K562 (cell line): ENCODE data around the gene PTCH1. TPM values are rescaled to one million over a fixed set of nuclear protein-coding genes. Genes with fewer than 3 reads are reported as not detected.

ENCODE experiments used
- ATAC-seq: fragments of 200-7000 bp; cut with Tn5 transposase; 3 replicates; pipeline ENCODE4 v1.9.1; 2020; ENCODE audit warnings: moderate library complexity
- BruUV-seq: library from RNA; stranded (reverse); fragments of 400-500 nt; replicated peaks from 2 replicates; lab custom pipeline; 2021; lab: Mats Ljungman, UMichigan
- CTCF ChIA-PET: fragments of 300-600 bp; formaldehyde crosslinking; extraction: SDS; loops from one replicate; lab custom pipeline; 2021; ENCODE audit warnings: low intra/inter-chr PET ratio; lab: Yijun Ruan, JAX
- POLR2A ChIA-PET: fragments of 300-600, 350-650 bp; sonication (Branson Sonifier 250); formaldehyde crosslinking; extraction: SDS; loops from one replicate; lab custom pipeline; 2021; ENCODE audit warnings: antibody characterized with exemption, inconsistent platforms; lab: Yijun Ruan, JAX
- DNase-seq, 4 experiments: peaks; one replicate each; pipeline versions ENCODE4 v3.0.0 to v3.0.0-alpha.2; 2011 to 2018; ENCODE audit warnings: low spot score in 3 of 4, mixed read lengths in 3 of 4; ENCODE audit errors: extremely low read depth in 1 of 4
- FAIRE-seq: peaks from 2 replicates; lab custom pipeline; 2011; peaks lifted over from hg19 to GRCh38; lab: Jason Lieb, UNC
- H2AFZ ChIP-seq: 2 replicates; pipeline ENCODE4 v1.6.0; 2011; ENCODE audit warnings: low read depth, low read length, control low read depth, inconsistent platforms
- H3K27ac ChIP-seq: fragments of 200-600 bp; 3 replicates; pipeline ENCODE4 v1.8.0; 2011; ENCODE audit warnings: low read depth, mild to moderate bottlenecking, control low read depth, inconsistent platforms, low read length, moderate library complexity, mixed read lengths; ENCODE audit errors: extremely low read depth
- H3K27me3 ChIP-seq, 2 experiments: fragments of 300-600 bp in 1 of 2; 2 replicates in 1 of 2; 3 replicates in 1 of 2; pipeline versions ENCODE4 v1.6.0 to v1.8.0; 2011; ENCODE audit warnings: inconsistent platforms in 2 of 2, low read length in 2 of 2, mild to moderate bottlenecking in 1 of 2, mixed read lengths in 1 of 2, moderate library complexity in 1 of 2; ENCODE audit not compliant: control insufficient read depth in 2 of 2, insufficient read depth in 2 of 2
- H3K36me3 ChIP-seq: fragments of 300-600 bp; 3 replicates; pipeline ENCODE4 v1.8.0; 2011; ENCODE audit warnings: mild to moderate bottlenecking, low read length, inconsistent platforms; ENCODE audit not compliant: control insufficient read depth, insufficient read depth
- H3K4me1 ChIP-seq, 2 experiments: fragments of 200-600 bp in 1 of 2; replicated peaks in 1 of 2; 2 replicates in 1 of 2; 3 replicates in 1 of 2; pipeline versions ENCODE4 v1.5.1 to v1.8.0; 2011; ENCODE audit warnings: inconsistent platforms in 2 of 2, low read length in 2 of 2, mild to moderate bottlenecking in 1 of 2, mixed read lengths in 1 of 2, moderate library complexity in 1 of 2; ENCODE audit not compliant: control insufficient read depth in 2 of 2, insufficient read depth in 2 of 2
- H3K4me2 ChIP-seq: 2 replicates; pipeline ENCODE4 v1.6.1; 2011; ENCODE audit warnings: low read length, control low read depth, inconsistent platforms, mixed read lengths; ENCODE audit not compliant: insufficient read depth
- H3K4me3 ChIP-seq: fragments of 200-600 bp; sonication (generic), shearing (Covaris generic); 2 replicates; pipeline ENCODE4 v1.5.1; 2016; ENCODE audit warnings: control low read depth, inconsistent platforms
- H3K79me2 ChIP-seq: fragments of 200-600 bp; 3 replicates; pipeline ENCODE4 v1.8.0; 2011; ENCODE audit warnings: low read length, inconsistent platforms; ENCODE audit not compliant: control insufficient read depth, insufficient read depth
- H3K9ac ChIP-seq, 2 experiments: 2 replicates each; pipeline versions ENCODE4 v1.6.0 to v1.6.1; 2011; ENCODE audit warnings: low read depth in 2 of 2, low read length in 2 of 2, control low read depth in 1 of 2, inconsistent platforms in 1 of 2, mild to moderate bottlenecking in 1 of 2, mixed read lengths in 1 of 2; ENCODE audit not compliant: insufficient read depth in 1 of 2
- H3K9me1 ChIP-seq: one replicate; pipeline ENCODE4 v1.6.0; 2011; ENCODE audit warnings: inconsistent platforms, mild to moderate bottlenecking, low read length, moderate library complexity; ENCODE audit not compliant: control insufficient read depth, insufficient read depth
- H3K9me3 ChIP-seq: replicated peaks from 2 replicates; pipeline ENCODE4 v1.5.1; 2011; ENCODE audit warnings: low read depth, low read length, inconsistent platforms; ENCODE audit not compliant: control insufficient read depth, insufficient read depth
- H4K20me1 ChIP-seq: replicated peaks from 2 replicates; pipeline ENCODE4 v1.6.1; 2011; ENCODE audit warnings: low read length, inconsistent platforms, mixed read lengths; ENCODE audit not compliant: control insufficient read depth, insufficient read depth
- CLOCK ChIP-seq: fragments of 250-450 bp; sonication (Bioruptor Pico); IDR thresholded peaks from 2 replicates; pipeline ENCODE4 v1.4.0; 2020; ENCODE audit warnings: mild to moderate bottlenecking, moderate library complexity, borderline replicate concordance
- DPF2 ChIP-seq: fragments of 450-650 bp; IDR thresholded peaks from 2 replicates; pipeline ENCODE4 v1.6.1; 2016
- HOXB6 ChIP-seq: fragments of 250-450 bp; sonication (Bioruptor Pico); IDR thresholded peaks from 2 replicates; pipeline ENCODE4 v1.5.1; 2022; ENCODE audit warnings: mild to moderate bottlenecking, borderline replicate concordance
- ILK ChIP-seq: fragments of 450-650 bp; IDR thresholded peaks from 2 replicates; pipeline ENCODE4 v1.6.1; 2016; ENCODE audit warnings: missing genetic modification characterization, low read depth, mild to moderate bottlenecking, missing compliant biosample characterization, moderate library complexity, borderline replicate concordance
- KAT8 ChIP-seq: fragments of 450-650 bp; IDR thresholded peaks from 2 replicates; pipeline ENCODE4 v1.6.1; 2016; ENCODE audit warnings: low read depth, mild to moderate bottlenecking
- MEIS2 ChIP-seq: fragments of 450-650 bp; IDR thresholded peaks from 2 replicates; pipeline ENCODE4 v1.6.1; 2014; ENCODE audit warnings: mild to moderate bottlenecking; ENCODE audit not compliant: partially characterized antibody
- POLR2G ChIP-seq: fragments of 200-400 bp; formaldehyde crosslinking; IDR thresholded peaks from 2 replicates; pipeline ENCODE4 v1.6.1; 2017; ENCODE audit warnings: low read depth, mild to moderate bottlenecking, antibody characterized with exemption, low read length, moderate library complexity
- RFX5 ChIP-seq: IDR thresholded peaks from 2 replicates; pipeline ENCODE4 v1.6.1; 2011; ENCODE audit warnings: low read depth, mild to moderate bottlenecking, improper control_type of control experiment, low read length
- SETDB1 ChIP-seq: IDR thresholded peaks from one replicate; pipeline ENCODE4 v1.6.1; 2012; ENCODE audit warnings: low read length, control low read depth, inconsistent platforms
- TAL1 ChIP-seq: fragments of 450-650 bp; IDR thresholded peaks from 2 replicates; pipeline ENCODE4 v1.6.1; 2016; ENCODE audit warnings: mild to moderate bottlenecking
- ZNF77 ChIP-seq: fragments of 250-450 bp; sonication (Bioruptor Pico); IDR thresholded peaks from 2 replicates; pipeline ENCODE4 v1.5.0; 2020
- WGBS: fragments of 100-300 bp; shearing (Covaris generic); methylation state at CpG from one replicate; pipeline ENCODE4 v1.1.6; 2016; ENCODE audit warnings: low coverage, mixed read lengths; ENCODE audit not compliant: insufficient coverage; ENCODE audit errors: missing lambda C conversion rate; 5-methylcytosine and 5-hydroxymethylcytosine counted together
- in situ Hi-C: fragments of 300-500 bp; cut with MboI; formaldehyde crosslinking; loops from 4 replicates; pipeline ENCODE4 v1.15.0; 2018; ENCODE audit warnings: inconsistent platforms, mixed read lengths
- intact Hi-C: fragments of 100-400 bp; cut with micrococcal nuclease; formaldehyde crosslinking; loops from 2 replicates; pipeline ENCODE4 v1.14.2; 2022
- polyA plus RNA-seq, 8 experiments: library from polyadenylated mRNA; depleted of rRNA in 4 of 8; stranded (reverse) in 5 of 8; unstranded in 3 of 8; fragments of >200 nt; fragmentation: Nextera tagmentation in 2 of 8; fragmentation: Illumina TruSeq in 1 of 8; extraction: Ambion mirVana in 2 of 8; extraction: Trizol in 1 of 8; gene quantifications; 2 replicates each; pipeline versions ENCODE4 v1.2.1 to v1.2.3, GENCODE V29; 2011 to 2014; ENCODE audit warnings: inconsistent platforms in 1 of 8, missing spikeins in 1 of 8
- total RNA-seq, 7 experiments: library from RNA; depleted of rRNA in 6 of 7; stranded (reverse); fragments of >200 nt in 6 of 7; fragmentation: Illumina TruSeq in 2 of 7; extraction: Trizol in 2 of 7; gene quantifications; 2 replicates each; pipeline versions ENCODE4 v1.2.1 to v1.2.3, GENCODE V29; 2011 to 2021; ENCODE audit warnings: low replicate concordance in 1 of 7

Gene PTCH1
- total and polyA plus RNA-seq, 9 of the 15 experiments (the other 6 are each of a cell fraction or from before 2014, with no cell fraction given), result 0.70 to 9.9 (median 3.8) TPM

GRCh38 chr9:95468791-95469190, 48.0 kb downstream of the PTCH1 start (continued):
- TF ChIP-seq CLOCK (CRISPR knock-in tag), result no peak
- TF ChIP-seq DPF2, result no peak

GRCh38 chr9:95465115-95465514, 51.7 kb downstream of the PTCH1 start:
- Histone ChIP-seq H3K27me3 (no peaks in the 10 kb centered on the region), H3K79me2 (no peaks in the 10 kb centered on the region)
- POLR2A ChIA-PET, result no interaction called here

More at GRCh38 chr9:95465115-95465514, 51.7 kb downstream of the PTCH1 start:
- in situ Hi-C loops, result no loop called here
- H3K36me3 ChIP-seq, result peaks cover 60% of the 10 kb centered on the region
- no TSS peak for BruUV-seq
- intact Hi-C loops, result no loop called here
- DNase-seq (no peak), FAIRE-seq (no peak), ATAC-seq (no peak)
- peaks cover 3% of the 10 kb centered on the region; the same call in 1 of the 2 replicates for H3K9me3 ChIP-seq
- no peaks in the 10 kb centered on the region for H4K20me1 ChIP-seq
- no peak for TF ChIP-seq SETDB1
- TF ChIP-seq TAL1, result no peak
- no peak for TF ChIP-seq POLR2G
- TF ChIP-seq MEIS2, result no peak
- TF ChIP-seq ILK (tag), result no peak
- no peak for TF ChIP-seq RFX5
- no peak for TF ChIP-seq HOXB6 (CRISPR knock-in tag)
- TF ChIP-seq KAT8, result no peak
- TF ChIP-seq ZNF77 (CRISPR knock-in tag), result no peak
- peaks cover 29 to 35% of the 10 kb centered on the region in 2 experiments for H3K4me1 ChIP-seq
- CTCF ChIA-PET, result no interaction called here
- H3K4me3 ChIP-seq, result no peak overlapping the region
- H3K4me2 ChIP-seq, result no peak overlapping the region
- no peak overlapping the region for H3K9ac ChIP-seq
- 77% methylated on average over 4 of the region's 4 CpGs for WGBS
- H3K27ac ChIP-seq, result no peak overlapping the region
- H3K9me1 ChIP-seq, result no peaks in the 10 kb centered on the region
- no peak overlapping the region for H2AFZ ChIP-seq
